ENCODE results near the gene LRRK2. TPM values are rescaled to one million over a fixed set of nuclear protein-coding genes. Genes with fewer than 3 reads are reported as not detected.

Gene LRRK2
- polyA plus RNA-seq, 2 of the 4 experiments (the other 2 are of a cell fraction) = 5.3 to 20.4 TPM

DNA sequence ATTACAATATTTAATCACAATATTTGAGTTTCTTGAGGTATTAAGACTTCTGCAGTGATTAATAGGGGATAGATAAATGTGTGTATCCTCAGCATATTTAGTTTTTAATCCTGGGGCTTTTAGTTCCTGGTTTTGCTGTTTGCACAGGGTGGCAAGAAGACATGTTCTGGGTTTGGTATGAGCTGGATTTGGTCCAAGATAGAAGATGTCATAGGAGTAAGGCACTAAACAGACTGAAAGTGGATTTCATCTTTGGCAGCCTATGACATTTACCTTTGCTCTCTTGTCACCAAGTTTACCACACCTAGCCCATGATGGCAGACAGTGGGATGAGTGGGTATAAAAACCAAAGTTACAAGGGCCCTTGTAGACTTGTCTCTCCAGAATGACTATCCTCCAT, 168.2 kb downstream of the LRRK2 start:
- Histone ChIP-seq H3K9me3 (no peaks in the 10 kb centered on the region), H3K4me3 (no peak overlapping the region), H3K27ac (no peak overlapping the region), H3K4me1 (peaks cover 16% of the 10 kb centered on the region; the same call in 2 of the 3 replicates), H3K4me2 (peak overlapping the region; percentile 2; the same call in 1 of the 3 replicates)
- ATAC-seq = no peak
- ChIA-PET CTCF (no interaction called here), POLR2A (no interaction called here)
- no peak for TF ChIP-seq RARB (CRISPR knock-in tag; IDR thresholded peaks at IDR 0.05)
- TF ChIP-seq, protein P1, sequence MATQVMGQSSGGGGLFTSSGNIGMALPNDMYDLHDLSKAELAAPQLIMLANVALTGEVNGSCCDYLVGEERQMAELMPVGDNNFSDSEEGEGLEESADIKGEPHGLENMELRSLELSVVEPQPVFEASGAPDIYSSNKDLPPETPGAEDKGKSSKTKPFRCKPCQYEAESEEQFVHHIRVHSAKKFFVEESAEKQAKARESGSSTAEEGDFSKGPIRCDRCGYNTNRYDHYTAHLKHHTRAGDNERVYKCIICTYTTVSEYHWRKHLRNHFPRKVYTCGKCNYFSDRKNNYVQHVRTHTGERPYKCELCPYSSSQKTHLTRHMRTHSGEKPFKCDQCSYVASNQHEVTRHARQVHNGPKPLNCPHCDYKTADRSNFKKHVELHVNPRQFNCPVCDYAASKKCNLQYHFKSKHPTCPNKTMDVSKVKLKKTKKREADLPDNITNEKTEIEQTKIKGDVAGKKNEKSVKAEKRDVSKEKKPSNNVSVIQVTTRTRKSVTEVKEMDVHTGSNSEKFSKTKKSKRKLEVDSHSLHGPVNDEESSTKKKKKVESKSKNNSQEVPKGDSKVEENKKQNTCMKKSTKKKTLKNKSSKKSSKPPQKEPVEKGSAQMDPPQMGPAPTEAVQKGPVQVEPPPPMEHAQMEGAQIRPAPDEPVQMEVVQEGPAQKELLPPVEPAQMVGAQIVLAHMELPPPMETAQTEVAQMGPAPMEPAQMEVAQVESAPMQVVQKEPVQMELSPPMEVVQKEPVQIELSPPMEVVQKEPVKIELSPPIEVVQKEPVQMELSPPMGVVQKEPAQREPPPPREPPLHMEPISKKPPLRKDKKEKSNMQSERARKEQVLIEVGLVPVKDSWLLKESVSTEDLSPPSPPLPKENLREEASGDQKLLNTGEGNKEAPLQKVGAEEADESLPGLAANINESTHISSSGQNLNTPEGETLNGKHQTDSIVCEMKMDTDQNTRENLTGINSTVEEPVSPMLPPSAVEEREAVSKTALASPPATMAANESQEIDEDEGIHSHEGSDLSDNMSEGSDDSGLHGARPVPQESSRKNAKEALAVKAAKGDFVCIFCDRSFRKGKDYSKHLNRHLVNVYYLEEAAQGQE (IDR thresholded peaks at IDR 0.05) = no peak
- TF ChIP-seq MYC (IDR thresholded peaks at IDR 0.05; ENCODE audit: borderline replicate concordance, low read length) = no peak
- TF ChIP-seq ZSCAN20 (CRISPR knock-in tag; IDR thresholded peaks at IDR 0.05) = no peak
- no peak for TF ChIP-seq MAFK (IDR thresholded peaks at IDR 0.05; ENCODE audit: partially characterized antibody)
- TF ChIP-seq NFE2L2 (conservative IDR thresholded peaks at IDR 0.05; ENCODE audit: low read length) = no peak
- no peak for TF ChIP-seq SREBF2 (IDR thresholded peaks at IDR 0.05)
- no peak for TF ChIP-seq BHLHE40 (IDR thresholded peaks at IDR 0.05; ENCODE audit: low read depth, low read length)
- no peak for TF ChIP-seq ZFP36 (IDR thresholded peaks at IDR 0.05; ENCODE audit: borderline replicate concordance, partially characterized antibody)
- no peak for TF ChIP-seq NR3C1 (IDR thresholded peaks at IDR 0.05)
- no peak for TF ChIP-seq HEYL (CRISPR knock-in tag; IDR thresholded peaks at IDR 0.05)
- TF ChIP-seq ZC3H11A (IDR thresholded peaks at IDR 0.05) = no peak
- TF ChIP-seq RAD21 (conservative IDR thresholded peaks at IDR 0.05 in 1 of 2, IDR thresholded peaks at IDR 0.05 in 1 of 2) = no peak
- TF ChIP-seq POLR2A (IDR thresholded peaks at IDR 0.05; ENCODE audit: low read length) = no peak
- TF ChIP-seq, protein P2, sequence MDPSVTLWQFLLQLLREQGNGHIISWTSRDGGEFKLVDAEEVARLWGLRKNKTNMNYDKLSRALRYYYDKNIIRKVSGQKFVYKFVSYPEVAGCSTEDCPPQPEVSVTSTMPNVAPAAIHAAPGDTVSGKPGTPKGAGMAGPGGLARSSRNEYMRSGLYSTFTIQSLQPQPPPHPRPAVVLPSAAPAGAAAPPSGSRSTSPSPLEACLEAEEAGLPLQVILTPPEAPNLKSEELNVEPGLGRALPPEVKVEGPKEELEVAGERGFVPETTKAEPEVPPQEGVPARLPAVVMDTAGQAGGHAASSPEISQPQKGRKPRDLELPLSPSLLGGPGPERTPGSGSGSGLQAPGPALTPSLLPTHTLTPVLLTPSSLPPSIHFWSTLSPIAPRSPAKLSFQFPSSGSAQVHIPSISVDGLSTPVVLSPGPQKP (IDR thresholded peaks at IDR 0.05; ENCODE audit: low read depth, low read length) = no peak
- TF ChIP-seq, protein P3, sequence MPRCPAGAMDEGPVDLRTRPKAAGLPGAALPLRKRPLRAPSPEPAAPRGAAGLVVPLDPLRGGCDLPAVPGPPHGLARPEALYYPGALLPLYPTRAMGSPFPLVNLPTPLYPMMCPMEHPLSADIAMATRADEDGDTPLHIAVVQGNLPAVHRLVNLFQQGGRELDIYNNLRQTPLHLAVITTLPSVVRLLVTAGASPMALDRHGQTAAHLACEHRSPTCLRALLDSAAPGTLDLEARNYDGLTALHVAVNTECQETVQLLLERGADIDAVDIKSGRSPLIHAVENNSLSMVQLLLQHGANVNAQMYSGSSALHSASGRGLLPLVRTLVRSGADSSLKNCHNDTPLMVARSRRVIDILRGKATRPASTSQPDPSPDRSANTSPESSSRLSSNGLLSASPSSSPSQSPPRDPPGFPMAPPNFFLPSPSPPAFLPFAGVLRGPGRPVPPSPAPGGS (IDR thresholded peaks at IDR 0.05) = no peak
- no peak for TF ChIP-seq HDAC2 (IDR thresholded peaks at IDR 0.05)
- TF ChIP-seq KDM1A (IDR thresholded peaks at IDR 0.05; ENCODE audit: low read depth) = no peak
- FAIRE-seq = no peak
- peak in 1 of 2 experiments; percentile 11 for DNase-seq (ENCODE audit: low read depth in 1 of 2, low spot score in 1 of 2)

DNA sequence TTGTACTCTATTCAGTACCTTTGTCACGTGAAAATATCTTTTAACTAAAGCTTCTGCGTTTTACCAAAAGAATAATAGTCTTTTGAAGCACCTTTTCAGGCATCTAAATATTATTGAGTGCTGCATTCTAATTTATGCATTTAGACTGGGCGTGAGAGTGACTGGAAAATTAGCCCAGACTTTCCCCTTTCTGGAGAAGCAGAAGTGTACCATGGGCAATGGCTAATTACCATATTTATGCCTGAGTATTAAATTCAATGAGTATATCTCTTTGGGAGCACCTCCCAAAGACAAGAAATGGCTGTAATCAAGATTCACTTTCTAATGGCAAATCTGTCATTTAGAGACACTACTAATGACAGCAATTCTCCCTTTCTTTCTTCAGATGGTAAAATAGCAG, 174.9 kb downstream of the LRRK2 start:
- H3K4me3 ChIP-seq = no peak overlapping the region
- DNase-seq (ENCODE audit: low read depth in 1 of 2, low spot score in 1 of 2) = no peak
- WGBS (ENCODE audit: missing lambda C conversion rate) = 49% methylated on average over 3 of the region's 3 CpGs
- no peak overlapping the region for H3K4me2 ChIP-seq
- ChIA-PET CTCF (no interaction called here), POLR2A (no interaction called here)
- H3K27ac ChIP-seq = no peak overlapping the region
- no peaks in the 10 kb centered on the region for H3K9me3 ChIP-seq
- no peak for FAIRE-seq
- ATAC-seq = no peak
- no peaks in the 10 kb centered on the region for H3K4me1 ChIP-seq
- TF ChIP-seq TP53 (CRISPR knock-in tag; IDR thresholded peaks at IDR 0.05) = no peak
- TF ChIP-seq MYC (IDR thresholded peaks at IDR 0.05; ENCODE audit: borderline replicate concordance, low read length) = no peak
- TF ChIP-seq, protein P4, sequence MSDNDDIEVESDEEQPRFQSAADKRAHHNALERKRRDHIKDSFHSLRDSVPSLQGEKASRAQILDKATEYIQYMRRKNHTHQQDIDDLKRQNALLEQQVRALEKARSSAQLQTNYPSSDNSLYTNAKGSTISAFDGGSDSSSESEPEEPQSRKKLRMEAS (IDR thresholded peaks at IDR 0.05) = no peak
- TF ChIP-seq HOXA7 (CRISPR knock-in tag; IDR thresholded peaks at IDR 0.05) = no peak
- no peak for TF ChIP-seq CBX2 (IDR thresholded peaks at IDR 0.05; ENCODE audit: borderline replicate concordance, low read depth)
- TF ChIP-seq, protein P1 (IDR thresholded peaks at IDR 0.05) = no peak
- TF ChIP-seq RCOR1 (IDR thresholded peaks at IDR 0.05; ENCODE audit: low read depth, low read length) = no peak
- TF ChIP-seq, protein P5, sequence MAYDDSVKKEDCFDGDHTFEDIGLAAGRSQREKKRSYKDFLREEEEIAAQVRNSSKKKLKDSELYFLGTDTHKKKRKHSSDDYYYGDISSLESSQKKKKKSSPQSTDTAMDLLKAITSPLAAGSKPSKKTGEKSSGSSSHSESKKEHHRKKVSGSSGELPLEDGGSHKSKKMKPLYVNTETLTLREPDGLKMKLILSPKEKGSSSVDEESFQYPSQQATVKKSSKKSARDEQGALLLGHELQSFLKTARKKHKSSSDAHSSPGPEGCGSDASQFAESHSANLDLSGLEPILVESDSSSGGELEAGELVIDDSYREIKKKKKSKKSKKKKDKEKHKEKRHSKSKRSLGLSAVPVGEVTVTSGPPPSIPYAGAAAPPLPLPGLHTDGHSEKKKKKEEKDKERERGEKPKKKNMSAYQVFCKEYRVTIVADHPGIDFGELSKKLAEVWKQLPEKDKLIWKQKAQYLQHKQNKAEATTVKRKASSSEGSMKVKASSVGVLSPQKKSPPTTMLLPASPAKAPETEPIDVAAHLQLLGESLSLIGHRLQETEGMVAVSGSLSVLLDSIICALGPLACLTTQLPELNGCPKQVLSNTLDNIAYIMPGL (CRISPR knock-in tag; IDR thresholded peaks at IDR 0.05; ENCODE audit: borderline replicate concordance) = no peak
- TF ChIP-seq NFE2L2 (conservative IDR thresholded peaks at IDR 0.05; ENCODE audit: low read length) = no peak
- no peak for TF ChIP-seq KDM1A (IDR thresholded peaks at IDR 0.05; ENCODE audit: low read depth)
- no peak for TF ChIP-seq HOXB13 (CRISPR knock-in tag; IDR thresholded peaks at IDR 0.05; ENCODE audit: low read depth)
- no peak for TF ChIP-seq EHMT2 (IDR thresholded peaks at IDR 0.05; ENCODE audit: low read depth)
- no peak for TF ChIP-seq CHD4 (IDR thresholded peaks at IDR 0.05; ENCODE audit: borderline replicate concordance)
- no peak for TF ChIP-seq RFX5 (IDR thresholded peaks at IDR 0.05)

Data from A549 (cell line).